ENCODE data around the gene MYO1H. TPM values are rescaled to one million over a fixed set of nuclear protein-coding genes. Genes with fewer than 3 reads are reported as not detected.

The MYO1H gene
- total RNA-seq, 1 experiment from 2014 or later = 0.26 TPM

DNA sequence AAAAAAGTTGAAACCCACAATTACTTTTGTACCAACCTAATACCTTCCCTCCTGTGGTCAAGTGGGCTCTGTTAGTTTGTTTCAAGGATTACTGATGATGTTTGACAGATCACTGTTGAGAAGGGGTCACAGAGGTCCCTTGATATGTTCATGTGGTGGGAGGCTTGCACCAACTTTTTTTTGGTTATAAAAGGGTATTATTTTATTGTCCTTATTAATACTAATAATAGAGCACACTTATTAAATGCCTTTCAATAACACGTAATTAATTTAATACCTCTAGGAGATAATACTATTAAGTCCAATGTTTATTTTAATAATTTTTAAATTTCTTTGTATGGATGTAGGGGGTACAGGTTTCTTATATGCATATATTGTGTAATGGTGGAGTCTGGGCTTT, 134.2 kb downstream of the MYO1H start:
- H3K18ac ChIP-seq (ENCODE audit: insufficient read length, low read depth, low read length) = no peak overlapping the region
- WGBS (ENCODE audit: extremely low coverage, insufficient read length, low lambda C conversion rate) = no CpG with 5 or more reads among the region's 1 CpG
- H2BK15ac ChIP-seq (ENCODE audit: low read depth, low read length) = no peak overlapping the region
- Mint-ChIP-seq H3K27me3 (ENCODE audit: low read depth) (no peaks in the 10 kb centered on the region), H3K4me1 (peaks cover 3 to 6% of the 10 kb centered on the region in 2 experiments; a peak in 2 of 4 replicates), H3K9me3 (no peaks in the 10 kb centered on the region), H3K36me3 (ENCODE audit: insufficient read depth in 1 of 3, low read depth in 3 of 3) (peaks cover 5 to 33% (median 29%) of the 10 kb centered on the region in 3 experiments; a peak in 6 of 7 replicates), H3K27ac (no peak overlapping the region), H3K4me3 (no peak overlapping the region)
- H4K91ac ChIP-seq (ENCODE audit: insufficient read length, low read depth, low read length) = no peak overlapping the region
- no peaks in the 10 kb centered on the region for H4K20me1 ChIP-seq (ENCODE audit: control insufficient read depth, insufficient read depth, insufficient read length)
- no peak overlapping the region for H3K23ac ChIP-seq (ENCODE audit: insufficient read length, low read depth, low read length)
- H2AFZ ChIP-seq (ENCODE audit: low read length) = no peak overlapping the region
- H3K9ac ChIP-seq (ENCODE audit: extremely low read depth, insufficient read length, low read length) = no peak overlapping the region
- no peak overlapping the region for H2BK20ac ChIP-seq (ENCODE audit: low read depth, low read length, poor library complexity, severe bottlenecking)
- H2BK5ac ChIP-seq (ENCODE audit: insufficient read length, low read length) = no peak overlapping the region
- TF ChIP-seq, protein P1, sequence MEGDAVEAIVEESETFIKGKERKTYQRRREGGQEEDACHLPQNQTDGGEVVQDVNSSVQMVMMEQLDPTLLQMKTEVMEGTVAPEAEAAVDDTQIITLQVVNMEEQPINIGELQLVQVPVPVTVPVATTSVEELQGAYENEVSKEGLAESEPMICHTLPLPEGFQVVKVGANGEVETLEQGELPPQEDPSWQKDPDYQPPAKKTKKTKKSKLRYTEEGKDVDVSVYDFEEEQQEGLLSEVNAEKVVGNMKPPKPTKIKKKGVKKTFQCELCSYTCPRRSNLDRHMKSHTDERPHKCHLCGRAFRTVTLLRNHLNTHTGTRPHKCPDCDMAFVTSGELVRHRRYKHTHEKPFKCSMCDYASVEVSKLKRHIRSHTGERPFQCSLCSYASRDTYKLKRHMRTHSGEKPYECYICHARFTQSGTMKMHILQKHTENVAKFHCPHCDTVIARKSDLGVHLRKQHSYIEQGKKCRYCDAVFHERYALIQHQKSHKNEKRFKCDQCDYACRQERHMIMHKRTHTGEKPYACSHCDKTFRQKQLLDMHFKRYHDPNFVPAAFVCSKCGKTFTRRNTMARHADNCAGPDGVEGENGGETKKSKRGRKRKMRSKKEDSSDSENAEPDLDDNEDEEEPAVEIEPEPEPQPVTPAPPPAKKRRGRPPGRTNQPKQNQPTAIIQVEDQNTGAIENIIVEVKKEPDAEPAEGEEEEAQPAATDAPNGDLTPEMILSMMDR (conservative IDR thresholded peaks at IDR 0.05) = no peak
- no peak overlapping the region for H2AK5ac ChIP-seq (ENCODE audit: insufficient read length, low read length)
- no peak overlapping the region for H3K27ac ChIP-seq (ENCODE audit: insufficient read length, low read depth, low read length)
- H3K79me1 ChIP-seq (ENCODE audit: insufficient read depth, low read depth, low read length, poor library complexity, severe bottlenecking) = peaks cover 6% of the 10 kb centered on the region
- peaks cover 12% of the 10 kb centered on the region for H3K23me2 ChIP-seq (ENCODE audit: insufficient read length, low read depth, low read length, poor library complexity, severe bottlenecking)
- H4K5ac ChIP-seq (ENCODE audit: insufficient read length, low read depth, low read length) = no peak overlapping the region
- no peak overlapping the region for H3K56ac ChIP-seq (ENCODE audit: insufficient read length, low read depth, low read length)
- no peaks in the 10 kb centered on the region for H3K27me3 ChIP-seq (ENCODE audit: insufficient read depth, low read length)
- H2BK12ac ChIP-seq (ENCODE audit: insufficient read length, low read depth, low read length) = no peak overlapping the region
- H2BK120ac ChIP-seq (ENCODE audit: low read depth, low read length, poor library complexity, severe bottlenecking) = no peak overlapping the region
- no peak overlapping the region for H3K4me2 ChIP-seq (ENCODE audit: insufficient read depth, insufficient read length, low read length)
- DNase-seq = no peak
- H3K4ac ChIP-seq (ENCODE audit: low read depth, low read length) = no peak overlapping the region
- H3K79me2 ChIP-seq (ENCODE audit: insufficient read depth, low read length) = peaks cover 4% of the 10 kb centered on the region; the same call in 1 of the 2 replicates
- H3K9me3 ChIP-seq (ENCODE audit: control insufficient read depth, low read depth, low read length) = no peaks in the 10 kb centered on the region
- H3T11ph ChIP-seq (ENCODE audit: low read length) = no peak overlapping the region
- H3K14ac ChIP-seq (ENCODE audit: insufficient read depth, low read length) = no peak overlapping the region
- no peak overlapping the region for H4K8ac ChIP-seq (replicated peaks; ENCODE audit: insufficient read length, low read depth, low read length)
- no peaks in the 10 kb centered on the region for H3K4me1 ChIP-seq (ENCODE audit: insufficient read depth, low read length)

Data from H9 (cell line).